GM23338 (cell line): ENCODE data around the gene GNB1L. TPM values are rescaled to one million over a fixed set of nuclear protein-coding genes. Genes with fewer than 3 reads are reported as not detected.

Source experiments
- ATAC-seq: fragments of 200-7000 bp; cut with Tn5 transposase; 3 replicates; pipeline ENCODE4 v1.9.1; 2020
- DNase-seq: peaks from one replicate; pipeline ENCODE4 v3.0.0-alpha.2; 2015; ENCODE audit warnings: low spot score
- H2AFZ ChIP-seq: fragments of 200-600 bp; sonication (generic); 2 replicates; pipeline ENCODE4 v1.8.0; 2016; ENCODE audit warnings: antibody characterized with exemption, mild to moderate bottlenecking, moderate library complexity
- H3F3A ChIP-seq: fragments of 200-600 bp; sonication (generic); replicated peaks from 2 replicates; pipeline ENCODE4 v1.8.0; 2017; ENCODE audit warnings: antibody characterized with exemption, mixed run types, low read depth
- H3K27ac ChIP-seq: fragments of 200-600 bp; sonication (generic); 2 replicates; pipeline ENCODE4 v1.6.1; 2016; ENCODE audit warnings: low read depth
- H3K27me3 ChIP-seq: fragments of 200-600 bp; sonication (generic); 2 replicates; pipeline ENCODE4 v1.8.0; 2016; ENCODE audit warnings: mild to moderate bottlenecking, mixed run types, moderate library complexity; ENCODE audit not compliant: insufficient read depth
- H3K36me3 ChIP-seq: fragments of 200-600 bp; sonication (generic); 2 replicates; pipeline ENCODE4 v1.8.0; 2016; ENCODE audit warnings: mild to moderate bottlenecking; ENCODE audit not compliant: insufficient read depth
- H3K4me1 ChIP-seq: fragments of 200-600 bp; sonication (generic); 2 replicates; pipeline ENCODE4 v1.8.0; 2016; ENCODE audit warnings: mild to moderate bottlenecking, moderate library complexity; ENCODE audit not compliant: insufficient read depth
- H3K4me2 ChIP-seq: fragments of 200-600 bp; sonication (generic); 2 replicates; pipeline ENCODE4 v1.7.1; 2017; ENCODE audit warnings: mixed run types
- H3K4me3 ChIP-seq: fragments of 200-600 bp; sonication (generic); 2 replicates; pipeline ENCODE4 v1.6.1; 2016; ENCODE audit warnings: mixed run types
- H3K79me2 ChIP-seq: fragments of 200-600 bp; sonication (generic); replicated peaks from 2 replicates; pipeline ENCODE4 v1.8.0; 2017; ENCODE audit warnings: mild to moderate bottlenecking; ENCODE audit not compliant: insufficient read depth
- H3K9me2 ChIP-seq: fragments of 200-600 bp; sonication (generic); 2 replicates; pipeline ENCODE4 v1.8.0; 2017; ENCODE audit not compliant: insufficient read depth
- H4K20me1 ChIP-seq: fragments of 200-600 bp; sonication (generic); replicated peaks from 2 replicates; pipeline ENCODE4 v1.8.0; 2017; ENCODE audit warnings: mild to moderate bottlenecking; ENCODE audit not compliant: insufficient read depth
- H3K27ac Mint-ChIP-seq: 2 replicates; pipeline ENCODE4 v1.8.0; 2020; ENCODE audit warnings: inconsistent platforms, mild to moderate bottlenecking, moderate library complexity, mixed read lengths
- H3K27me3 Mint-ChIP-seq: 3 replicates; pipeline ENCODE4 v1.8.0; 2022; ENCODE audit warnings: low read depth, mild to moderate bottlenecking, moderate library complexity, mixed read lengths, inconsistent platforms; ENCODE audit not compliant: insufficient read depth, poor library complexity
- H3K36me3 Mint-ChIP-seq: 3 replicates; pipeline ENCODE4 v1.8.0; 2021; ENCODE audit warnings: low read depth, mild to moderate bottlenecking, inconsistent platforms, moderate library complexity, mixed read lengths
- H3K4me1 Mint-ChIP-seq: 3 replicates; pipeline ENCODE4 v1.8.0; 2020; ENCODE audit warnings: mild to moderate bottlenecking, inconsistent platforms, mixed read lengths
- H3K4me3 Mint-ChIP-seq: 3 replicates; pipeline ENCODE4 v1.8.0; 2021; ENCODE audit warnings: moderate library complexity, mild to moderate bottlenecking, inconsistent platforms, mixed read lengths
- H3K9me3 Mint-ChIP-seq: 3 replicates; pipeline ENCODE4 v1.8.0; 2020; ENCODE audit warnings: moderate library complexity, mild to moderate bottlenecking, inconsistent platforms, mixed read lengths
- CREB1 ChIP-seq: fragments of 250-450 bp; sonication (Bioruptor Pico); IDR thresholded peaks from 2 replicates; pipeline ENCODE4 v1.5.0; 2020; ENCODE audit warnings: low read depth, mild to moderate bottlenecking, moderate library complexity
- CTCF ChIP-seq, 2 experiments: fragments of 200-600 bp in 1 of 2; sonication (generic) in 1 of 2; conservative IDR thresholded peaks; 2 replicates each; pipeline versions ENCODE4 v1.5.1 to v1.6.1; 2016 to 2017; ENCODE audit warnings: antibody characterized with exemption in 2 of 2, low read depth in 2 of 2, mild to moderate bottlenecking in 2 of 2, moderate library complexity in 1 of 2
- ETS1 ChIP-seq: IDR thresholded peaks from 2 replicates; pipeline ENCODE4 v1.6.1; 2016; ENCODE audit warnings: antibody characterized with exemption
- EZH2 ChIP-seq: fragments of 200-600 bp; sonication (generic); IDR thresholded peaks from one replicate; pipeline ENCODE4 v1.8.0; 2017; ENCODE audit warnings: antibody characterized with exemption, mild to moderate bottlenecking, low read depth; ENCODE audit not compliant: unreplicated experiment
- NANOG ChIP-seq: IDR thresholded peaks from 2 replicates; pipeline ENCODE4 v1.6.1; 2016; ENCODE audit warnings: antibody characterized with exemption, borderline replicate concordance
- POLR2AphosphoS5 ChIP-seq: IDR thresholded peaks from 2 replicates; pipeline ENCODE4 v1.6.1; 2016; ENCODE audit warnings: antibody characterized with exemption, low read depth
- REST ChIP-seq: IDR thresholded peaks from one replicate; pipeline ENCODE4 v1.6.1; 2018; ENCODE audit warnings: antibody characterized with exemption; ENCODE audit not compliant: unreplicated experiment
- ZNF114 ChIP-seq: fragments of 250-450 bp; sonication (Bioruptor Pico); IDR thresholded peaks from 2 replicates; pipeline ENCODE4 v1.5.0; 2020; ENCODE audit warnings: mild to moderate bottlenecking, moderate library complexity
- ZNF462 ChIP-seq: fragments of 250-450 bp; sonication (Bioruptor Pico); IDR thresholded peaks from 2 replicates; pipeline ENCODE4 v1.5.0; 2020; ENCODE audit warnings: mild to moderate bottlenecking, moderate library complexity
- polyA plus RNA-seq: library from polyadenylated mRNA; unstranded; fragments of >200 nt; fragmentation: Nextera tagmentation; extraction: Ambion mirVana; gene quantifications from 2 replicates; pipeline ENCODE4 v1.2.1, GENCODE V29; 2016
- total RNA-seq: library from RNA; depleted of rRNA; stranded (reverse); fragments of >200 nt; shearing (Covaris generic); gene quantifications from 2 replicates; pipeline ENCODE4 v1.2.3, GENCODE V29; 2014

The GNB1L gene
- total and polyA plus RNA-seq, 2 experiments from 2014 or later, result 15.2 to 27.8 TPM

GRCh38 chr22:19753996-19754700 is 100.5 kb downstream of the GNB1L start:
- Mint-ChIP-seq H3K36me3 (no peaks in the 10 kb centered on the region), H3K9me3 (no peaks in the 10 kb centered on the region), H3K27ac (no peak overlapping the region), H3K4me3 (0 out of 3 replicates have a peak overlapping the region, but pooled peaks have one; percentile 27), H3K4me1 (peaks cover 10% of the 10 kb centered on the region; the same call in 2 of the 3 replicates), H3K27me3 (peaks cover 71% of the 10 kb centered on the region)
- H3K4me1 ChIP-seq, result peaks cover 10% of the 10 kb centered on the region; the same call in 1 of the 2 replicates
- H3K27ac ChIP-seq, result no peak overlapping the region
- 0 out of 2 replicates have a peak, but pooled peaks cover 9% of the 10 kb centered on the region for H3F3A ChIP-seq
- no peaks in the 10 kb centered on the region for H3K9me2 ChIP-seq
- ATAC-seq (no peak), DNase-seq (no peak)
- peaks cover 70% of the 10 kb centered on the region for H3K27me3 ChIP-seq
- peaks cover 5% of the 10 kb centered on the region for H4K20me1 ChIP-seq
- H3K36me3 ChIP-seq, result no peaks in the 10 kb centered on the region
- H3K79me2 ChIP-seq, result no peaks in the 10 kb centered on the region
- no peak for TF ChIP-seq ZNF114 (CRISPR knock-in tag)
- no peak for TF ChIP-seq REST
- TF ChIP-seq POLR2AphosphoS5, result no peak
- no peak for TF ChIP-seq NANOG
- TF ChIP-seq EZH2, result no peak
- no peak for TF ChIP-seq ETS1
- no peak for TF ChIP-seq ZNF462
- no peak for TF ChIP-seq CTCF (conservative IDR thresholded peaks at IDR 0.05; ENCODE audit: low read depth in 2 of 2)
- no peak for TF ChIP-seq CREB1 (CRISPR knock-in tag)
- H3K4me3 ChIP-seq, result no peak overlapping the region
- no peak overlapping the region for H3K4me2 ChIP-seq
- no peak overlapping the region for H2AFZ ChIP-seq
